Measurements from ENCODE around the gene CAMK4. TPM values are rescaled to one million over a fixed set of nuclear protein-coding genes. Genes with fewer than 3 reads are reported as not detected.

Gene CAMK4
- polyA plus RNA-seq, 1 donor from 2014 or later = 16.6 TPM

- H3K79me2 ChIP-seq (replicated peaks; ENCODE audit: insufficient read depth, low read length) = no peaks in the 10 kb centered on the region
- no peaks in the 10 kb centered on the region for H3K9me2 ChIP-seq (ENCODE audit: insufficient read depth, low read length)
- H3K4me3 ChIP-seq (ENCODE audit: low read length) = no peak overlapping the region
- no peaks in the 10 kb centered on the region for H3K36me3 ChIP-seq (ENCODE audit: insufficient read depth, low read length)
- H3K9me3 ChIP-seq (ENCODE audit: low read length) = no peaks in the 10 kb centered on the region
- H3K4me2 ChIP-seq (ENCODE audit: low read length) = no peak overlapping the region
- no peak overlapping the region for H3K27ac ChIP-seq (ENCODE audit: low read length)
- no peaks in the 10 kb centered on the region for H4K20me1 ChIP-seq (ENCODE audit: insufficient read depth)
- H3F3A ChIP-seq (ENCODE audit: insufficient read depth, low read length, poor library complexity, severe bottlenecking) = no peaks in the 10 kb centered on the region
- H3K9ac ChIP-seq (ENCODE audit: low read length) = no peak overlapping the region
- TF ChIP-seq TAF1 (IDR thresholded peaks at IDR 0.05; ENCODE audit: low read depth) (no peak), MXI1 (conservative IDR thresholded peaks at IDR 0.05; ENCODE audit: poor library complexity, severe bottlenecking) (no peak), RAD21 (conservative IDR thresholded peaks at IDR 0.05) (no peak), POLR2AphosphoS5 (IDR thresholded peaks at IDR 0.05) (no peak), CTCF (IDR thresholded peaks at IDR 0.05; ENCODE audit: poor library complexity, severe bottlenecking) (no peak), SMC3 (conservative IDR thresholded peaks at IDR 0.05; ENCODE audit: poor library complexity) (no peak), EP300 (conservative IDR thresholded peaks at IDR 0.05; ENCODE audit: poor library complexity, severe bottlenecking) (no peak), EZH2 (IDR thresholded peaks at IDR 0.05; ENCODE audit: borderline replicate concordance, insufficient read depth, low read length, poor library complexity, severe bottlenecking) (no peak), REST (IDR thresholded peaks at IDR 0.05; ENCODE audit: borderline replicate concordance) (no peak)
- H3K27me3 ChIP-seq (ENCODE audit: insufficient read depth, low read depth, low read length) = no peaks in the 10 kb centered on the region
- H2AFZ ChIP-seq (ENCODE audit: low read depth, low read length) = no peak overlapping the region
These were observed 261.9 kb downstream of the CAMK4 start for GRCh38 chr5:111486055-111486454.

GRCh38 chr5:111486926-111487325, 262.7 kb downstream of the CAMK4 start:
- TF ChIP-seq RAD21 (conservative IDR thresholded peaks at IDR 0.05) = no peak
- TF ChIP-seq EZH2 (IDR thresholded peaks at IDR 0.05; ENCODE audit: borderline replicate concordance, insufficient read depth, low read length, poor library complexity, severe bottlenecking) = no peak
- TF ChIP-seq POLR2AphosphoS5 (IDR thresholded peaks at IDR 0.05) = no peak
- TF ChIP-seq EP300 (conservative IDR thresholded peaks at IDR 0.05; ENCODE audit: poor library complexity, severe bottlenecking) = no peak
- no peak for TF ChIP-seq SMC3 (conservative IDR thresholded peaks at IDR 0.05; ENCODE audit: poor library complexity)
- TF ChIP-seq MXI1 (conservative IDR thresholded peaks at IDR 0.05; ENCODE audit: poor library complexity, severe bottlenecking) = no peak
- no peak for TF ChIP-seq REST (IDR thresholded peaks at IDR 0.05; ENCODE audit: borderline replicate concordance)
- no peak for TF ChIP-seq CTCF (IDR thresholded peaks at IDR 0.05; ENCODE audit: poor library complexity, severe bottlenecking)
- no peak for TF ChIP-seq TAF1 (IDR thresholded peaks at IDR 0.05; ENCODE audit: low read depth)
- no peak overlapping the region for H2AFZ ChIP-seq (ENCODE audit: low read depth, low read length)
- no peak overlapping the region for H3K9ac ChIP-seq (ENCODE audit: low read length)
- no peak overlapping the region for H3K27ac ChIP-seq (ENCODE audit: low read length)
- H3K4me3 ChIP-seq (ENCODE audit: low read length) = no peak overlapping the region
- H3K9me3 ChIP-seq (ENCODE audit: low read length) = no peaks in the 10 kb centered on the region
- H4K20me1 ChIP-seq (ENCODE audit: insufficient read depth) = no peaks in the 10 kb centered on the region
- H3K27me3 ChIP-seq (ENCODE audit: insufficient read depth, low read depth, low read length) = no peaks in the 10 kb centered on the region
- H3K4me2 ChIP-seq (ENCODE audit: low read length) = no peak overlapping the region
- H3K79me2 ChIP-seq (replicated peaks; ENCODE audit: insufficient read depth, low read length) = no peaks in the 10 kb centered on the region
- H3K36me3 ChIP-seq (ENCODE audit: insufficient read depth, low read length) = no peaks in the 10 kb centered on the region
- H3F3A ChIP-seq (ENCODE audit: insufficient read depth, low read length, poor library complexity, severe bottlenecking) = no peaks in the 10 kb centered on the region
- H3K9me2 ChIP-seq (ENCODE audit: insufficient read depth, low read length) = no peaks in the 10 kb centered on the region

Measured in neural cell (in vitro differentiated cells).